GM19099 (cell line): ENCODE results near the gene FCSK.

Experiments used
- POLR2A ChIP-seq: IDR thresholded peaks from 3 replicates; pipeline ENCODE4 v1.6.1; 2011; ENCODE audit warnings: low read depth; ENCODE audit not compliant: insufficient read length; ENCODE audit errors: extremely low read depth

The FCSK gene

GRCh38 chr16:70440009-70440692 is 14.2 kb upstream of the FCSK start:
- no peak for TF ChIP-seq POLR2A

- no peak for TF ChIP-seq POLR2A
Measured at GRCh38 chr16:70441406-70441990, 12.9 kb upstream of the FCSK start.

GRCh38 chr16:70442344-70442743 is 12.1 kb upstream of the FCSK start:
- TF ChIP-seq POLR2A: no peak

- no peak for TF ChIP-seq POLR2A
Measured at GRCh38 chr16:70444249-70445063, 9.9 kb upstream of the FCSK start.

- TF ChIP-seq POLR2A: no peak
Measured at GRCh38 chr16:70448075-70448474, 6.3 kb upstream of the FCSK start.

- TF ChIP-seq POLR2A: no peak
Measured at GRCh38 chr16:70453117-70453891, 1.1 kb upstream of the FCSK start.

GRCh38 chr16:70453892-70454221 is 538 bp upstream of the FCSK start:
- TF ChIP-seq POLR2A: no peak

- TF ChIP-seq POLR2A: no peak
Measured at GRCh38 chr16:70455910-70456309, 1.5 kb downstream of the FCSK start.

- no peak for TF ChIP-seq POLR2A
Measured at GRCh38 chr16:70457446-70458166, 3.2 kb downstream of the FCSK start.

GRCh38 chr16:70460737-70461261 is 6.4 kb downstream of the FCSK start:
- TF ChIP-seq POLR2A: no peak

GRCh38 chr16:70463235-70463634 is 8.8 kb downstream of the FCSK start:
- TF ChIP-seq POLR2A: no peak

GRCh38 chr16:70465999-70466804 is 11.8 kb downstream of the FCSK start:
- no peak for TF ChIP-seq POLR2A

- TF ChIP-seq POLR2A: no peak
Measured at GRCh38 chr16:70466805-70467076, 12.3 kb downstream of the FCSK start.

GRCh38 chr16:70467113-70467512 is 12.7 kb downstream of the FCSK start:
- TF ChIP-seq POLR2A: no peak
